GM23338 (cell line): ENCODE data around the gene BTN3A1. TPM values are rescaled to one million over a fixed set of nuclear protein-coding genes. Genes with fewer than 3 reads are reported as not detected.
A peak's percentile ranks its signal among the peaks of the same experiment; 100 is the strongest.

Experiments
- ATAC-seq: fragments of 200-7000 bp; cut with Tn5 transposase; 3 replicates; pipeline ENCODE4 v1.9.1; 2020
- DNase-seq: peaks from one replicate; pipeline ENCODE4 v3.0.0-alpha.2; 2015; ENCODE audit warnings: low spot score
- H2AFZ ChIP-seq: fragments of 200-600 bp; sonication (generic); 2 replicates; pipeline ENCODE4 v1.8.0; 2016; ENCODE audit warnings: antibody characterized with exemption, mild to moderate bottlenecking, moderate library complexity
- H3F3A ChIP-seq: fragments of 200-600 bp; sonication (generic); replicated peaks from 2 replicates; pipeline ENCODE4 v1.8.0; 2017; ENCODE audit warnings: antibody characterized with exemption, mixed run types, low read depth
- H3K27ac ChIP-seq: fragments of 200-600 bp; sonication (generic); 2 replicates; pipeline ENCODE4 v1.6.1; 2016; ENCODE audit warnings: low read depth
- H3K27me3 ChIP-seq: fragments of 200-600 bp; sonication (generic); 2 replicates; pipeline ENCODE4 v1.8.0; 2016; ENCODE audit warnings: mild to moderate bottlenecking, mixed run types, moderate library complexity; ENCODE audit not compliant: insufficient read depth
- H3K36me3 ChIP-seq: fragments of 200-600 bp; sonication (generic); 2 replicates; pipeline ENCODE4 v1.8.0; 2016; ENCODE audit warnings: mild to moderate bottlenecking; ENCODE audit not compliant: insufficient read depth
- H3K4me1 ChIP-seq: fragments of 200-600 bp; sonication (generic); 2 replicates; pipeline ENCODE4 v1.8.0; 2016; ENCODE audit warnings: mild to moderate bottlenecking, moderate library complexity; ENCODE audit not compliant: insufficient read depth
- H3K4me2 ChIP-seq: fragments of 200-600 bp; sonication (generic); 2 replicates; pipeline ENCODE4 v1.7.1; 2017; ENCODE audit warnings: mixed run types
- H3K4me3 ChIP-seq: fragments of 200-600 bp; sonication (generic); 2 replicates; pipeline ENCODE4 v1.6.1; 2016; ENCODE audit warnings: mixed run types
- H3K79me2 ChIP-seq: fragments of 200-600 bp; sonication (generic); replicated peaks from 2 replicates; pipeline ENCODE4 v1.8.0; 2017; ENCODE audit warnings: mild to moderate bottlenecking; ENCODE audit not compliant: insufficient read depth
- H3K9me2 ChIP-seq: fragments of 200-600 bp; sonication (generic); 2 replicates; pipeline ENCODE4 v1.8.0; 2017; ENCODE audit not compliant: insufficient read depth
- H4K20me1 ChIP-seq: fragments of 200-600 bp; sonication (generic); replicated peaks from 2 replicates; pipeline ENCODE4 v1.8.0; 2017; ENCODE audit warnings: mild to moderate bottlenecking; ENCODE audit not compliant: insufficient read depth
- H3K27ac Mint-ChIP-seq: 2 replicates; pipeline ENCODE4 v1.8.0; 2020; ENCODE audit warnings: inconsistent platforms, mild to moderate bottlenecking, moderate library complexity, mixed read lengths
- H3K27me3 Mint-ChIP-seq: 3 replicates; pipeline ENCODE4 v1.8.0; 2022; ENCODE audit warnings: low read depth, mild to moderate bottlenecking, moderate library complexity, mixed read lengths, inconsistent platforms; ENCODE audit not compliant: insufficient read depth, poor library complexity
- H3K36me3 Mint-ChIP-seq: 3 replicates; pipeline ENCODE4 v1.8.0; 2021; ENCODE audit warnings: low read depth, mild to moderate bottlenecking, inconsistent platforms, moderate library complexity, mixed read lengths
- H3K4me1 Mint-ChIP-seq: 3 replicates; pipeline ENCODE4 v1.8.0; 2020; ENCODE audit warnings: mild to moderate bottlenecking, inconsistent platforms, mixed read lengths
- H3K4me3 Mint-ChIP-seq: 3 replicates; pipeline ENCODE4 v1.8.0; 2021; ENCODE audit warnings: moderate library complexity, mild to moderate bottlenecking, inconsistent platforms, mixed read lengths
- H3K9me3 Mint-ChIP-seq: 3 replicates; pipeline ENCODE4 v1.8.0; 2020; ENCODE audit warnings: moderate library complexity, mild to moderate bottlenecking, inconsistent platforms, mixed read lengths
- CREB1 ChIP-seq: fragments of 250-450 bp; sonication (Bioruptor Pico); IDR thresholded peaks from 2 replicates; pipeline ENCODE4 v1.5.0; 2020; ENCODE audit warnings: low read depth, mild to moderate bottlenecking, moderate library complexity
- EZH2phosphoT487 ChIP-seq: fragments of 200-600 bp; sonication (generic); IDR thresholded peaks from one replicate; pipeline ENCODE4 v1.8.1; 2018; ENCODE audit warnings: antibody characterized with exemption; ENCODE audit not compliant: unreplicated experiment
- JUNB ChIP-seq: IDR thresholded peaks from one replicate; pipeline ENCODE4 v1.6.1; 2016; ENCODE audit warnings: antibody characterized with exemption; ENCODE audit not compliant: unreplicated experiment
- ZNF114 ChIP-seq: fragments of 250-450 bp; sonication (Bioruptor Pico); IDR thresholded peaks from 2 replicates; pipeline ENCODE4 v1.5.0; 2020; ENCODE audit warnings: mild to moderate bottlenecking, moderate library complexity
- ZNF331 ChIP-seq: fragments of 250-450 bp; sonication (Bioruptor Pico); IDR thresholded peaks from 2 replicates; pipeline ENCODE4 v1.5.0; 2020; ENCODE audit warnings: low read depth, mild to moderate bottlenecking, moderate library complexity
- polyA plus RNA-seq: library from polyadenylated mRNA; unstranded; fragments of >200 nt; fragmentation: Nextera tagmentation; extraction: Ambion mirVana; gene quantifications from 2 replicates; pipeline ENCODE4 v1.2.1, GENCODE V29; 2016
- total RNA-seq: library from RNA; depleted of rRNA; stranded (reverse); fragments of >200 nt; shearing (Covaris generic); gene quantifications from 2 replicates; pipeline ENCODE4 v1.2.3, GENCODE V29; 2014
- TF ChIP-seq, protein P1 (sequence below): fragments of 250-450 bp; sonication (Bioruptor Pico); IDR thresholded peaks from 2 replicates; pipeline ENCODE4 v1.5.0; 2020; ENCODE audit warnings: mild to moderate bottlenecking, moderate library complexity
- TF ChIP-seq, protein P2 (sequence below): IDR thresholded peaks from 2 replicates; pipeline ENCODE4 v1.6.1; 2016; ENCODE audit warnings: antibody characterized with exemption
- TF ChIP-seq, protein P3 (sequence below): IDR thresholded peaks from one replicate; pipeline ENCODE4 v1.6.1; 2018; ENCODE audit warnings: antibody characterized with exemption; ENCODE audit not compliant: unreplicated experiment

BTN3A1 gene
- total and polyA plus RNA-seq, 2 experiments from 2014 or later = 2.4 to 4.0 TPM

DNA sequence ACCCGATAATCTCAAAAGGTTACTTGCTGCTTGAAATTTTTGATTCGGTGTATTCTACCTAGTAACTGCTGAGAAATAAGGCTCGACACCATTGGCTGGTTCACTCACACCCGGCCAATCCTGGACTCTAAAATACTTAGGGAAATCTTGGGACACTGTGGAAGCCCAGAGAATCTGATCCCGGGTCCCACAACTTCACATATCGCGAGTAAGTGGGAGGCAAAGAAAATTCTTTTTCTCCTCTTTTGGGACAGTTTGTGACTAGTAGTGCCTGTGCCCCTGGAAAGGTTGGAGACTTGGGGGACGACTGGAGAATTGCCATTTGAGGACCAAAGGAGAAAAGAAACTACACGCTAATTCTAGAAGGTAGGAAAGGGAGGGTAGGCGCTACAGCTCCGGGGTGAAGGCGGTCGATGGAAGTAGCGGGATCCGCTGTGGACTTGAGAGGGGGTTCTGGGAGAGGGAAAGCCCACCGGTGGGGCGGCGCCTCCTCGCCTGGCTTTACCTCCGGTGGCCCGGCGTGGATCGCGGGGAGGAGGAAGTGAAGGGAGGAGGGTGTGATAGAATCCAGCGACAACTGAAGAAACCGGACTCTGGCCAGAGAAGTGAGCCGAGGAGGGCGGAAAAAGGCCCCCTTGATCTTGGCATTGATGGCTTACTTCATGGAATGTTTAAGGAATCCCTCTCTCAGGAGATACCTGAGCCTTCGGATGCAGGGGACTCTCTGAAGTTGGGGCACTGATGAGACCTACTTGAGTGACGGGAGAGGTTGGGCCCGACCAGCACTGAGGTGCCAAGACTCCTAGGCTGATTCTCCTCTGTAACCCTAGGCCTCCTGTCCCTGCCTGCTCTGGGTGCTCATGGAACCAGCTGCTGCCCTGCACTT, 19.4 kb downstream of the BTN3A1 start (continued):
- TF ChIP-seq, protein P1, sequence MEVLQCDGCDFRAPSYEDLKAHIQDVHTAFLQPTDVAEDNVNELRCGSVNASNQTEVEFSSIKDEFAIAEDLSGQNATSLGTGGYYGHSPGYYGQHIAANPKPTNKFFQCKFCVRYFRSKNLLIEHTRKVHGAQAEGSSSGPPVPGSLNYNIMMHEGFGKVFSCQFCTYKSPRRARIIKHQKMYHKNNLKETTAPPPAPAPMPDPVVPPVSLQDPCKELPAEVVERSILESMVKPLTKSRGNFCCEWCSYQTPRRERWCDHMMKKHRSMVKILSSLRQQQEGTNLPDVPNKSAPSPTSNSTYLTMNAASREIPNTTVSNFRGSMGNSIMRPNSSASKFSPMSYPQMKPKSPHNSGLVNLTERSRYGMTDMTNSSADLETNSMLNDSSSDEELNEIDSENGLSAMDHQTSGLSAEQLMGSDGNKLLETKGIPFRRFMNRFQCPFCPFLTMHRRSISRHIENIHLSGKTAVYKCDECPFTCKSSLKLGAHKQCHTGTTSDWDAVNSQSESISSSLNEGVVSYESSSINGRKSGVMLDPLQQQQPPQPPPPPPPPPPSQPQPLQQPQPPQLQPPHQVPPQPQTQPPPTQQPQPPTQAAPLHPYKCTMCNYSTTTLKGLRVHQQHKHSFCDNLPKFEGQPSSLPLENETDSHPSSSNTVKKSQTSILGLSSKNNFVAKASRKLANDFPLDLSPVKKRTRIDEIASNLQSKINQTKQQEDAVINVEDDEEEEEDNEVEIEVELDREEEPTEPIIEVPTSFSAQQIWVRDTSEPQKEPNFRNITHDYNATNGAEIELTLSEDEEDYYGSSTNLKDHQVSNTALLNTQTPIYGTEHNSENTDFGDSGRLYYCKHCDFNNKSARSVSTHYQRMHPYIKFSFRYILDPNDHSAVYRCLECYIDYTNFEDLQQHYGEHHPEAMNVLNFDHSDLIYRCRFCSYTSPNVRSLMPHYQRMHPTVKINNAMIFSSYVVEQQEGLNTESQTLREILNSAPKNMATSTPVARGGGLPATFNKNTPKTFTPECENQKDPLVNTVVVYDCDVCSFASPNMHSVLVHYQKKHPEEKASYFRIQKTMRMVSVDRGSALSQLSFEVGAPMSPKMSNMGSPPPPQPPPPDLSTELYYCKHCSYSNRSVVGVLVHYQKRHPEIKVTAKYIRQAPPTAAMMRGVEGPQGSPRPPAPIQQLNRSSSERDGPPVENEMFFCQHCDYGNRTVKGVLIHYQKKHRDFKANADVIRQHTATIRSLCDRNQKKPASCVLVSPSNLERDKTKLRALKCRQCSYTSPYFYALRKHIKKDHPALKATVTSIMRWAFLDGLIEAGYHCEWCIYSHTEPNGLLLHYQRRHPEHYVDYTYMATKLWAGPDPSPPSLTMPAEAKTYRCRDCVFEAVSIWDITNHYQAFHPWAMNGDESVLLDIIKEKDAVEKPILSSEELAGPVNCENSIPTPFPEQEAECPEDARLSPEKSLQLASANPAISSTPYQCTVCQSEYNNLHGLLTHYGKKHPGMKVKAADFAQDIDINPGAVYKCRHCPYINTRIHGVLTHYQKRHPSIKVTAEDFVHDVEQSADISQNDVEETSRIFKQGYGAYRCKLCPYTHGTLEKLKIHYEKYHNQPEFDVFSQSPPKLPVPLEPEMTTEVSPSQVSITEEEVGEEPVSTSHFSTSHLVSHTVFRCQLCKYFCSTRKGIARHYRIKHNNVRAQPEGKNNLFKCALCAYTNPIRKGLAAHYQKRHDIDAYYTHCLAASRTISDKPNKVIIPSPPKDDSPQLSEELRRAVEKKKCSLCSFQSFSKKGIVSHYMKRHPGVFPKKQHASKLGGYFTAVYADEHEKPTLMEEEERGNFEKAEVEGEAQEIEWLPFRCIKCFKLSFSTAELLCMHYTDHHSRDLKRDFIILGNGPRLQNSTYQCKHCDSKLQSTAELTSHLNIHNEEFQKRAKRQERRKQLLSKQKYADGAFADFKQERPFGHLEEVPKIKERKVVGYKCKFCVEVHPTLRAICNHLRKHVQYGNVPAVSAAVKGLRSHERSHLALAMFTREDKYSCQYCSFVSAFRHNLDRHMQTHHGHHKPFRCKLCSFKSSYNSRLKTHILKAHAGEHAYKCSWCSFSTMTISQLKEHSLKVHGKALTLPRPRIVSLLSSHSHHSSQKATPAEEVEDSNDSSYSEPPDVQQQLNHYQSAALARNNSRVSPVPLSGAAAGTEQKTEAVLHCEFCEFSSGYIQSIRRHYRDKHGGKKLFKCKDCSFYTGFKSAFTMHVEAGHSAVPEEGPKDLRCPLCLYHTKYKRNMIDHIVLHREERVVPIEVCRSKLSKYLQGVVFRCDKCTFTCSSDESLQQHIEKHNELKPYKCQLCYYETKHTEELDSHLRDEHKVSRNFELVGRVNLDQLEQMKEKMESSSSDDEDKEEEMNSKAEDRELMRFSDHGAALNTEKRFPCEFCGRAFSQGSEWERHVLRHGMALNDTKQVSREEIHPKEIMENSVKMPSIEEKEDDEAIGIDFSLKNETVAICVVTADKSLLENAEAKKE (CRISPR knock-in tag) = no peak
- TF ChIP-seq ZNF114 (CRISPR knock-in tag) (no peak), CREB1 (CRISPR knock-in tag) (peak; percentile 81), EZH2phosphoT487 (no peak)

DNA sequence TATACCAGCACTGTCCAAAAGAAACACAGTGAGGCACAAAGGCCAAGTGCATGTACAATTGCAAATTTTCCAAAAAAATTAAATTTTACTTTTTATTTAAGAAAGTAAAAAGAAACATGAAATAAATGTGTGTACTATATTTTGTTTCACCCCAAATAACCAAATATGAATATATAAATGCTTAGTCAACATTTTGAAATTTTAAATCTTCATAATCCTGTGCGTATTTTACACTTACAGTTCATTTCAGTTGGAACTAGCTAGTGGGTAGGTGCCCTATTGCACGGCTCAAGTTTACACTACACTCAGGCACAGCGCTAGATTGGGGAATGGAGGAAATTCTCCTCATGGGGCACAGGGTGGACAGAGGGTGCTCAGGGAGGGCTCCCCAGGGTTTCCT, 20.3 kb downstream of the BTN3A1 start:
- Mint-ChIP-seq H3K27me3 (no peaks in the 10 kb centered on the region), H3K9me3 (peaks cover 17% of the 10 kb centered on the region), H3K4me3 (peak overlapping the region; percentile 53; the same call in 2 of the 3 replicates), H3K27ac (no peak overlapping the region), H3K36me3 (peaks cover 19% of the 10 kb centered on the region), H3K4me1 (peaks cover 6% of the 10 kb centered on the region; the same call in 2 of the 3 replicates)
- TF ChIP-seq ZNF331 (CRISPR knock-in tag) = no peak
- TF ChIP-seq EZH2phosphoT487 = no peak
- TF ChIP-seq JUNB = no peak
- TF ChIP-seq, protein P2, sequence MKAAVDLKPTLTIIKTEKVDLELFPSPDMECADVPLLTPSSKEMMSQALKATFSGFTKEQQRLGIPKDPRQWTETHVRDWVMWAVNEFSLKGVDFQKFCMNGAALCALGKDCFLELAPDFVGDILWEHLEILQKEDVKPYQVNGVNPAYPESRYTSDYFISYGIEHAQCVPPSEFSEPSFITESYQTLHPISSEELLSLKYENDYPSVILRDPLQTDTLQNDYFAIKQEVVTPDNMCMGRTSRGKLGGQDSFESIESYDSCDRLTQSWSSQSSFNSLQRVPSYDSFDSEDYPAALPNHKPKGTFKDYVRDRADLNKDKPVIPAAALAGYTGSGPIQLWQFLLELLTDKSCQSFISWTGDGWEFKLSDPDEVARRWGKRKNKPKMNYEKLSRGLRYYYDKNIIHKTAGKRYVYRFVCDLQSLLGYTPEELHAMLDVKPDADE = no peak
- TF ChIP-seq, protein P3, sequence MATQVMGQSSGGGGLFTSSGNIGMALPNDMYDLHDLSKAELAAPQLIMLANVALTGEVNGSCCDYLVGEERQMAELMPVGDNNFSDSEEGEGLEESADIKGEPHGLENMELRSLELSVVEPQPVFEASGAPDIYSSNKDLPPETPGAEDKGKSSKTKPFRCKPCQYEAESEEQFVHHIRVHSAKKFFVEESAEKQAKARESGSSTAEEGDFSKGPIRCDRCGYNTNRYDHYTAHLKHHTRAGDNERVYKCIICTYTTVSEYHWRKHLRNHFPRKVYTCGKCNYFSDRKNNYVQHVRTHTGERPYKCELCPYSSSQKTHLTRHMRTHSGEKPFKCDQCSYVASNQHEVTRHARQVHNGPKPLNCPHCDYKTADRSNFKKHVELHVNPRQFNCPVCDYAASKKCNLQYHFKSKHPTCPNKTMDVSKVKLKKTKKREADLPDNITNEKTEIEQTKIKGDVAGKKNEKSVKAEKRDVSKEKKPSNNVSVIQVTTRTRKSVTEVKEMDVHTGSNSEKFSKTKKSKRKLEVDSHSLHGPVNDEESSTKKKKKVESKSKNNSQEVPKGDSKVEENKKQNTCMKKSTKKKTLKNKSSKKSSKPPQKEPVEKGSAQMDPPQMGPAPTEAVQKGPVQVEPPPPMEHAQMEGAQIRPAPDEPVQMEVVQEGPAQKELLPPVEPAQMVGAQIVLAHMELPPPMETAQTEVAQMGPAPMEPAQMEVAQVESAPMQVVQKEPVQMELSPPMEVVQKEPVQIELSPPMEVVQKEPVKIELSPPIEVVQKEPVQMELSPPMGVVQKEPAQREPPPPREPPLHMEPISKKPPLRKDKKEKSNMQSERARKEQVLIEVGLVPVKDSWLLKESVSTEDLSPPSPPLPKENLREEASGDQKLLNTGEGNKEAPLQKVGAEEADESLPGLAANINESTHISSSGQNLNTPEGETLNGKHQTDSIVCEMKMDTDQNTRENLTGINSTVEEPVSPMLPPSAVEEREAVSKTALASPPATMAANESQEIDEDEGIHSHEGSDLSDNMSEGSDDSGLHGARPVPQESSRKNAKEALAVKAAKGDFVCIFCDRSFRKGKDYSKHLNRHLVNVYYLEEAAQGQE = no peak
- Histone ChIP-seq H4K20me1 (no peaks in the 10 kb centered on the region), H3K36me3 (no peaks in the 10 kb centered on the region), H3F3A (0 out of 2 replicates have a peak, but pooled peaks cover 4% of the 10 kb centered on the region), H3K79me2 (no peaks in the 10 kb centered on the region), H3K9me2 (no peaks in the 10 kb centered on the region), H3K27me3 (no peaks in the 10 kb centered on the region), H3K4me2 (peak overlapping the region; percentile 56), H2AFZ (no peak overlapping the region), H3K4me1 (no peaks in the 10 kb centered on the region), H3K27ac (no peak overlapping the region), H3K4me3 (peak overlapping the region; percentile 57; the same call in 1 of the 2 replicates)
- no peak for ATAC-seq
- no peak for DNase-seq
